Measurements from ENCODE around the gene RAB28.
A peak's percentile ranks its signal among the peaks of the same experiment; 100 is the strongest.

RAB28 gene

GRCh38 chr4:13432453-13432852 is 51.7 kb downstream of the RAB28 start:
- no peak for TF ChIP-seq CTCF (IDR thresholded peaks at IDR 0.05; ENCODE audit: insufficient read depth, low read depth, low read length, missing control alignments)
- no peak overlapping the region for H3K4me3 ChIP-seq (ENCODE audit: low read depth, low read length)
- no peak for DNase-seq (ENCODE audit: low read depth)

- TF ChIP-seq CTCF (IDR thresholded peaks at IDR 0.05; ENCODE audit: insufficient read depth, low read depth, low read length, missing control alignments): peak; percentile 7
- no peak for DNase-seq (ENCODE audit: low read depth)
- no peak overlapping the region for H3K4me3 ChIP-seq (ENCODE audit: low read depth, low read length)
These were observed 53.1 kb downstream of the RAB28 start for GRCh38 chr4:13430834-13431568.

GRCh38 chr4:13427599-13428325 is 56.4 kb downstream of the RAB28 start:
- DNase-seq (ENCODE audit: low read depth): no peak
- H3K4me3 ChIP-seq (ENCODE audit: low read depth, low read length): no peak overlapping the region
- TF ChIP-seq CTCF (IDR thresholded peaks at IDR 0.05; ENCODE audit: insufficient read depth, low read depth, low read length, missing control alignments): no peak

- no peak for TF ChIP-seq CTCF (IDR thresholded peaks at IDR 0.05; ENCODE audit: insufficient read depth, low read depth, low read length, missing control alignments)
- DNase-seq (ENCODE audit: low read depth): no peak
- H3K4me3 ChIP-seq (ENCODE audit: low read depth, low read length): no peak overlapping the region
These were observed 68.9 kb downstream of the RAB28 start for GRCh38 chr4:13415068-13415785.

- no peak overlapping the region for H3K4me3 ChIP-seq (ENCODE audit: low read depth, low read length)
- peak; percentile 1 for DNase-seq (ENCODE audit: low read depth)
- TF ChIP-seq CTCF (IDR thresholded peaks at IDR 0.05; ENCODE audit: insufficient read depth, low read depth, low read length, missing control alignments): no peak
These were observed 70.3 kb downstream of the RAB28 start for GRCh38 chr4:13413729-13414437.

- no peak overlapping the region for H3K4me3 ChIP-seq (ENCODE audit: low read depth, low read length)
- no peak for DNase-seq (ENCODE audit: low read depth)
- TF ChIP-seq CTCF (IDR thresholded peaks at IDR 0.05; ENCODE audit: insufficient read depth, low read depth, low read length, missing control alignments): no peak
These were observed 72.2 kb downstream of the RAB28 start for GRCh38 chr4:13411942-13412341.
